Common myeloid progenitor, CD34-positive (primary cell): ENCODE results near the gene ARHGAP9.
"Not testable (repeated sequence)": the region's sequence is repeated elsewhere in the genome, so short reads cannot be mapped to it uniquely, and the experiment has no call there.

Experiments used
- CTCF ChIA-PET: fragments of 350-600 bp; sonication (Branson Sonifier 250); formaldehyde crosslinking; loops from one replicate; lab custom pipeline; 2021; ENCODE audit warnings: antibody characterized with exemption; lab: Charles Lee
- POLR2A ChIA-PET: fragments of 350-600 bp; sonication (Branson Sonifier 250); formaldehyde crosslinking; loops from one replicate; lab custom pipeline; 2021; ENCODE audit warnings: antibody characterized with exemption; lab: Charles Lee
- DNase-seq, 3 donors: peaks; one replicate each; pipeline versions ENCODE4 v3.0.0 to v3.0.0-alpha.2; 2013
- H3K27ac ChIP-seq, 2 experiments: 1 replicate in 1 of 2; 2 replicates in 1 of 2; pipeline ENCODE4 v1.7.0; 2013; ENCODE audit warnings: inconsistent platforms in 2 of 2, low read length in 2 of 2, mild to moderate bottlenecking in 2 of 2, low read depth in 1 of 2, moderate library complexity in 1 of 2; ENCODE audit not compliant: severe bottlenecking in 2 of 2, insufficient read depth in 1 of 2, poor library complexity in 1 of 2
- H3K27me3 ChIP-seq, 5 experiments: replicated peaks in 2 of 5; 1 replicate in 3 of 5; 2 replicates in 2 of 5; pipeline versions ENCODE4 v1.6.1 to v1.7.0; 2013; ENCODE audit warnings: low read length in 4 of 5, mild to moderate bottlenecking in 2 of 5, moderate library complexity in 2 of 5, inconsistent platforms in 1 of 5; ENCODE audit not compliant: insufficient read depth in 5 of 5, control insufficient read depth in 4 of 5
- H3K36me3 ChIP-seq, 4 experiments: 1 replicate in 2 of 4; 2 replicates in 2 of 4; pipeline versions ENCODE4 v1.6.1 to v1.7.0; 2013; ENCODE audit warnings: low read length in 3 of 4, control low read depth in 1 of 4, mild to moderate bottlenecking in 1 of 4; ENCODE audit not compliant: control insufficient read depth in 4 of 4, insufficient read depth in 4 of 4
- H3K4me1 ChIP-seq, 4 experiments: 1 replicate in 3 of 4; 2 replicates in 1 of 4; pipeline versions ENCODE4 v1.6.1 to v1.7.1; 2013; ENCODE audit warnings: low read length in 3 of 4, mild to moderate bottlenecking in 3 of 4, control low read depth in 1 of 4, inconsistent platforms in 1 of 4, moderate library complexity in 1 of 4; ENCODE audit not compliant: control insufficient read depth in 4 of 4, insufficient read depth in 4 of 4; ENCODE audit errors: control extremely low read depth in 1 of 4
- H3K4me3 ChIP-seq, 7 experiments: 1 replicate in 4 of 7; 2 replicates in 3 of 7; pipeline versions ENCODE4 v1.5.1 to v1.7.0; 2013; ENCODE audit warnings: mild to moderate bottlenecking in 7 of 7, low read length in 6 of 7, moderate library complexity in 6 of 7, inconsistent platforms in 2 of 7, low read depth in 2 of 7, control low read depth in 1 of 7; ENCODE audit not compliant: insufficient read depth in 4 of 7, control insufficient read depth in 1 of 7; ENCODE audit errors: extremely low read depth in 1 of 7
- H3K9me3 ChIP-seq, 5 experiments: 1 replicate in 4 of 5; 2 replicates in 1 of 5; pipeline versions ENCODE4 v1.6.1 to v1.7.1; 2013; ENCODE audit warnings: low read length in 4 of 5, mild to moderate bottlenecking in 2 of 5, inconsistent platforms in 1 of 5, low read depth in 1 of 5, moderate library complexity in 1 of 5; ENCODE audit not compliant: control insufficient read depth in 4 of 5, insufficient read depth in 2 of 5; ENCODE audit errors: control extremely low read depth in 1 of 5
- whole genome bisulfite sequencing: methylation state at CpG from one replicate; pipeline ENCODE4 v1.1.5; 2013; ENCODE audit not compliant: insufficient coverage; 5-methylcytosine and 5-hydroxymethylcytosine counted together

Gene ARHGAP9

GRCh38 chr12:57495051-57495701 is 15.5 kb upstream of the ARHGAP9 start:
- H3K36me3 ChIP-seq = peaks cover 18 to 67% (median 44%) of the 10 kb centered on the region in 4 experiments
- 97% methylated on average over 21 of the region's 48 CpGs for WGBS

GRCh38 chr12:57491393-57492280 is 12.0 kb upstream of the ARHGAP9 start:
- Histone ChIP-seq H3K4me1 (peaks cover 0 to 17% (median 14%) of the 10 kb centered on the region in 4 experiments), H3K4me3 (no peak overlapping the region), H3K9me3 (no peaks in the 10 kb centered on the region), H3K27ac (no peak overlapping the region), H3K27me3 (no peaks in the 10 kb centered on the region), H3K36me3 (peaks cover 9 to 48% (median 27%) of the 10 kb centered on the region in 4 experiments)
- WGBS = 100% methylated on average over 7 of the region's 15 CpGs
- DNase-seq = peak; percentile 25 to 61 (median 57)
- ChIA-PET CTCF (interaction anchor here (0.8 to 3.4 kb wide), 7 partner anchors 11 to 33 kb away, joined by 3 to 14 read pairs (median 4); partner anchors contain the start of genes ARHGAP9 and GLI1), POLR2A (no interaction called here)

More at GRCh38 chr12:57495051-57495701, 15.5 kb upstream of the ARHGAP9 start:
- DNase-seq, H3K27ac ChIP-seq, POLR2A ChIA-PET, H3K27me3 ChIP-seq, CTCF ChIA-PET, H3K9me3 ChIP-seq, H3K4me3 ChIP-seq, H3K4me1 ChIP-seq: not testable (repeated sequence)

- 96% methylated on average over 4 of the region's 4 CpGs for WGBS
- H3K9me3 ChIP-seq = no peaks in the 10 kb centered on the region
- CTCF ChIA-PET = interaction anchor here (0.7 to 3.4 kb wide), 8 partner anchors 9 to 85 kb away, joined by 3 to 14 read pairs (median 4); partner anchors contain the start of genes ARHGAP9 and GLI1
- POLR2A ChIA-PET = no interaction called here
- peaks cover 9 to 39% (median 24%) of the 10 kb centered on the region in 4 experiments for H3K36me3 ChIP-seq
- H3K4me1 ChIP-seq = peaks cover 0 to 17% (median 14%) of the 10 kb centered on the region in 4 experiments
- DNase-seq = no peak
- no peak overlapping the region for H3K4me3 ChIP-seq
- H3K27ac ChIP-seq = peak overlapping the region in 1 of 2 experiments; percentile 14
- no peaks in the 10 kb centered on the region for H3K27me3 ChIP-seq
Measured at GRCh38 chr12:57490126-57490525, 10.5 kb upstream of the ARHGAP9 start.

GRCh38 chr12:57489157-57489641 is 9.5 kb upstream of the ARHGAP9 start:
- Histone ChIP-seq H3K36me3 (peaks cover 9 to 38% (median 24%) of the 10 kb centered on the region in 4 experiments), H3K4me1 (peaks cover 0 to 17% (median 14%) of the 10 kb centered on the region in 4 experiments), H3K27ac (peak overlapping the region in 1 of 2 experiments; percentile 97), H3K27me3 (no peaks in the 10 kb centered on the region), H3K9me3 (no peaks in the 10 kb centered on the region), H3K4me3 (peak overlapping the region in 2 of 7 experiments; percentile 86 to 99)
- ChIA-PET CTCF (interaction anchor here (1.3 to 3.4 kb wide), 5 partner anchors 8 to 86 kb away, joined by 3 to 14 read pairs (median 7); partner anchors contain the start of genes ARHGAP9 and GLI1), POLR2A (interaction anchor here (1.4 to 1.6 kb wide), 3 partner anchors 9 to 27 kb away, joined by 3 to 8 read pairs (median 4); partner anchors contain the start of gene ARHGAP9)
- 96% methylated on average over 3 of the region's 5 CpGs for WGBS
- no peak for DNase-seq

GRCh38 chr12:57488402-57489156 is 8.9 kb upstream of the ARHGAP9 start:
- Histone ChIP-seq H3K9me3 (no peaks in the 10 kb centered on the region), H3K27ac (peak overlapping the region; percentile 92 to 97), H3K27me3 (no peaks in the 10 kb centered on the region), H3K4me1 (peaks cover 0 to 17% (median 14%) of the 10 kb centered on the region in 4 experiments), H3K36me3 (peaks cover 9 to 37% (median 24%) of the 10 kb centered on the region in 4 experiments), H3K4me3 (peak overlapping the region; percentile 69 to 99 (median 93))
- WGBS = 14% methylated on average over 5 of the region's 11 CpGs
- ChIA-PET CTCF (interaction anchor here (1.3 to 3.4 kb wide), 4 partner anchors 12 to 86 kb away, joined by 3 to 14 read pairs (median 6); partner anchors contain the start of gene GLI1), POLR2A (interaction anchor here (1.4 to 1.6 kb wide), 3 partner anchors 9 to 28 kb away, joined by 3 to 8 read pairs (median 4); partner anchors contain the start of gene ARHGAP9)
- DNase-seq = no peak
